HEK293 (cell line): ENCODE data around the gene ING4.
A peak's percentile ranks its signal among the peaks of the same experiment; 100 is the strongest.

ENCODE experiments used
- CTCF ChIA-PET: fragments of 350-600 bp; formaldehyde crosslinking; extraction: SDS; loops from one replicate; lab custom pipeline; 2021; ENCODE audit warnings: antibody characterized with exemption; lab: Yijun Ruan, JAX
- POLR2A ChIA-PET: fragments of 300-600 bp; formaldehyde crosslinking; extraction: SDS; loops from one replicate; lab custom pipeline; 2020; ENCODE audit warnings: antibody characterized with exemption, inconsistent platforms; lab: Yijun Ruan, JAX
- H3K27ac ChIP-seq: fragments of 200-500 bp; sonication (Bioruptor generic); 2 replicates; pipeline ENCODE4 v1.5.1; 2014; ENCODE audit warnings: low read depth, low read length, control low read depth, inconsistent platforms; ENCODE audit errors: extremely low read depth
- H3K36me3 ChIP-seq, 2 experiments: fragments of 200-500 bp in 1 of 2; sonication (Bioruptor generic) in 1 of 2; 1 replicate in 1 of 2; 2 replicates in 1 of 2; pipeline ENCODE4 v1.5.1; 2014 to 2017; ENCODE audit warnings: inconsistent platforms in 2 of 2, low read length in 2 of 2; ENCODE audit not compliant: control insufficient read depth in 2 of 2, insufficient read depth in 1 of 2
- H3K4me1 ChIP-seq: fragments of 200-500 bp; sonication (Bioruptor generic); 2 replicates; pipeline ENCODE4 v1.5.1; 2014; ENCODE audit warnings: mild to moderate bottlenecking, low read length, inconsistent platforms; ENCODE audit not compliant: control insufficient read depth, insufficient read depth
- H3K4me3 ChIP-seq: 2 replicates; pipeline ENCODE4 v1.5.1; 2011; ENCODE audit warnings: low read depth, mild to moderate bottlenecking, control low read depth, low read length, moderate library complexity
- H3K9me3 ChIP-seq: fragments of 200-500 bp; sonication (Bioruptor generic); 2 replicates; pipeline ENCODE4 v1.5.1; 2014; ENCODE audit warnings: low read depth, low read length, inconsistent platforms; ENCODE audit not compliant: control insufficient read depth, insufficient read depth
- KLF16 ChIP-seq: fragments of 450-650 bp; formaldehyde crosslinking; IDR thresholded peaks from 2 replicates; pipeline ENCODE4 v1.5.1; 2017; ENCODE audit warnings: missing biosample characterization, missing genetic modification characterization
- KLF7 ChIP-seq: fragments of 450-650 bp; formaldehyde crosslinking; IDR thresholded peaks from 2 replicates; pipeline ENCODE4 v1.5.1; 2016; ENCODE audit warnings: missing biosample characterization, missing genetic modification characterization, borderline replicate concordance
- KLF9 ChIP-seq: fragments of 450-650 bp; formaldehyde crosslinking; IDR thresholded peaks from 2 replicates; pipeline ENCODE4 v1.5.1; 2016; ENCODE audit warnings: missing biosample characterization, missing genetic modification characterization, low read depth
- PRDM1 ChIP-seq: fragments of 450-650 bp; formaldehyde crosslinking; IDR thresholded peaks from 2 replicates; pipeline ENCODE4; 2016; ENCODE audit warnings: missing biosample characterization, missing genetic modification characterization
- REPIN1 ChIP-seq: fragments of 450-650 bp; formaldehyde crosslinking; IDR thresholded peaks from 2 replicates; pipeline ENCODE4 v1.5.1; 2017; ENCODE audit warnings: missing biosample characterization, missing genetic modification characterization, low read depth
- SALL2 ChIP-seq: fragments of 450-650 bp; formaldehyde crosslinking; IDR thresholded peaks from 2 replicates; pipeline ENCODE4 v1.5.0; 2017; ENCODE audit warnings: missing biosample characterization, mild to moderate bottlenecking, missing genetic modification characterization, borderline replicate concordance
- YY2 ChIP-seq: fragments of 450-650 bp; formaldehyde crosslinking; IDR thresholded peaks from 2 replicates; pipeline ENCODE4 v1.5.1; 2016; ENCODE audit warnings: missing biosample characterization, missing genetic modification characterization
- ZNF138 ChIP-seq: fragments of 450-650 bp; formaldehyde crosslinking; IDR thresholded peaks from 2 replicates; pipeline ENCODE4 v1.5.1; 2016; ENCODE audit warnings: missing biosample characterization, missing genetic modification characterization, borderline replicate concordance
- ZNF214 ChIP-seq: fragments of 450-650 bp; formaldehyde crosslinking; IDR thresholded peaks from 2 replicates; pipeline ENCODE4 v1.5.1; 2017; ENCODE audit warnings: missing biosample characterization, mild to moderate bottlenecking, missing genetic modification characterization, borderline replicate concordance
- ZNF239 ChIP-seq: fragments of 450-650 bp; formaldehyde crosslinking; IDR thresholded peaks from 2 replicates; pipeline ENCODE4 v1.5.1; 2016; ENCODE audit warnings: missing biosample characterization, missing genetic modification characterization
- ZNF354C ChIP-seq: fragments of 450-650 bp; formaldehyde crosslinking; IDR thresholded peaks from 2 replicates; pipeline ENCODE4 v1.5.1; 2016; ENCODE audit warnings: missing biosample characterization, missing genetic modification characterization, low read depth, borderline replicate concordance
- ZNF366 ChIP-seq: fragments of 450-650 bp; formaldehyde crosslinking; conservative IDR thresholded peaks from 2 replicates; pipeline ENCODE4 v1.5.1; 2016; ENCODE audit warnings: missing biosample characterization, missing genetic modification characterization
- ZNF423 ChIP-seq: fragments of 450-650 bp; formaldehyde crosslinking; IDR thresholded peaks from 2 replicates; pipeline ENCODE4 v1.5.1; 2016; ENCODE audit warnings: missing biosample characterization, missing genetic modification characterization
- ZNF571 ChIP-seq: fragments of 450-650 bp; formaldehyde crosslinking; IDR thresholded peaks from 2 replicates; pipeline ENCODE4 v1.5.0; 2017; ENCODE audit warnings: missing biosample characterization, missing genetic modification characterization
- ZNF658 ChIP-seq: fragments of 450-650 bp; formaldehyde crosslinking; IDR thresholded peaks from 2 replicates; pipeline ENCODE4; 2016; ENCODE audit warnings: missing biosample characterization, missing genetic modification characterization
- ZNF664 ChIP-seq: fragments of 450-650 bp; formaldehyde crosslinking; IDR thresholded peaks from 2 replicates; pipeline ENCODE4 v1.5.1; 2016; ENCODE audit warnings: missing biosample characterization, missing genetic modification characterization
- ZNF701 ChIP-seq: fragments of 450-650 bp; formaldehyde crosslinking; IDR thresholded peaks from 2 replicates; pipeline ENCODE4 v1.5.1; 2016; ENCODE audit warnings: missing biosample characterization, missing genetic modification characterization
- ZSCAN23 ChIP-seq: fragments of 450-650 bp; formaldehyde crosslinking; IDR thresholded peaks from 2 replicates; pipeline ENCODE4 v1.5.1; 2016; ENCODE audit warnings: missing biosample characterization, missing genetic modification characterization
- TF ChIP-seq, protein P1 (sequence below): fragments of 450-650 bp; formaldehyde crosslinking; IDR thresholded peaks from 2 replicates; pipeline ENCODE4 v1.5.1; 2017; ENCODE audit warnings: missing biosample characterization, missing genetic modification characterization
- TF ChIP-seq, protein P2 (sequence below): fragments of 450-650 bp; formaldehyde crosslinking; IDR thresholded peaks from 2 replicates; pipeline ENCODE4 v1.5.0; 2017; ENCODE audit warnings: missing biosample characterization, missing genetic modification characterization, borderline replicate concordance
- TF ChIP-seq, protein P3 (sequence below): fragments of 450-650 bp; formaldehyde crosslinking; IDR thresholded peaks from 2 replicates; pipeline ENCODE4 v1.5.1; 2016; ENCODE audit warnings: missing biosample characterization, missing genetic modification characterization, borderline replicate concordance
- TF ChIP-seq, protein P4 (sequence below): fragments of 450-650 bp; formaldehyde crosslinking; IDR thresholded peaks from 2 replicates; pipeline ENCODE4 v1.5.1; 2016; ENCODE audit warnings: missing biosample characterization, missing genetic modification characterization

ING4 gene

DNA sequence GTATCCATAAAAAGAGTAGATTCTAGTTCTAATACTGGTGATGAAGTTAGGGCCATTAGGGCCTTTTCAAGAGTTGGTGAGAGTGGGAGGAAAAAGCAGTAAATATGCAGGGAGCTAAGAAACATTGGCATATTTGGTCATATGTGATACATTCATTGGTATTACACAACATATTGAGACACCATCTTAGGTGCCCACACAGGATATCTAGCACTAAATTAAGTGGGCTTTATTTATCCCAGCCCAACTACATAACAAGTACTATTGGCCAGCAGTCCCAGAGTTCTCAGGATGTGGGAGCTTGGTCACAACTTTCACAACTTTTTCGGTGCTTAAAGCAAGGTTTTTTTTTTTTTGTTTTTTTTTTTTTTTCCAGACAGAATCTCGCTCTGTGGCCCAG, 2.0 kb upstream of the ING4 start (continued):
- TF ChIP-seq, protein P1, sequence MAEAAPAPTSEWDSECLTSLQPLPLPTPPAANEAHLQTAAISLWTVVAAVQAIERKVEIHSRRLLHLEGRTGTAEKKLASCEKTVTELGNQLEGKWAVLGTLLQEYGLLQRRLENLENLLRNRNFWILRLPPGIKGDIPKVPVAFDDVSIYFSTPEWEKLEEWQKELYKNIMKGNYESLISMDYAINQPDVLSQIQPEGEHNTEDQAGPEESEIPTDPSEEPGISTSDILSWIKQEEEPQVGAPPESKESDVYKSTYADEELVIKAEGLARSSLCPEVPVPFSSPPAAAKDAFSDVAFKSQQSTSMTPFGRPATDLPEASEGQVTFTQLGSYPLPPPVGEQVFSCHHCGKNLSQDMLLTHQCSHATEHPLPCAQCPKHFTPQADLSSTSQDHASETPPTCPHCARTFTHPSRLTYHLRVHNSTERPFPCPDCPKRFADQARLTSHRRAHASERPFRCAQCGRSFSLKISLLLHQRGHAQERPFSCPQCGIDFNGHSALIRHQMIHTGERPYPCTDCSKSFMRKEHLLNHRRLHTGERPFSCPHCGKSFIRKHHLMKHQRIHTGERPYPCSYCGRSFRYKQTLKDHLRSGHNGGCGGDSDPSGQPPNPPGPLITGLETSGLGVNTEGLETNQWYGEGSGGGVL = no peak
- TF ChIP-seq PRDM1 (tag by site-specific recombination) = 0 out of 2 replicates have a peak, but pooled peaks have one; percentile 40
- TF ChIP-seq KLF7 (tag by site-specific recombination) = no peak
- TF ChIP-seq ZNF701 (tag by site-specific recombination) = no peak
- 0 out of 2 replicates have a peak, but pooled peaks have one; percentile 22 for TF ChIP-seq ZNF366 (tag by site-specific recombination)
- no peak for TF ChIP-seq ZNF354C (tag by site-specific recombination)
- TF ChIP-seq YY2 (tag by site-specific recombination) = no peak
- TF ChIP-seq ZNF423 (tag by site-specific recombination) = no peak
- TF ChIP-seq ZNF214 = no peak
- TF ChIP-seq, protein P2, sequence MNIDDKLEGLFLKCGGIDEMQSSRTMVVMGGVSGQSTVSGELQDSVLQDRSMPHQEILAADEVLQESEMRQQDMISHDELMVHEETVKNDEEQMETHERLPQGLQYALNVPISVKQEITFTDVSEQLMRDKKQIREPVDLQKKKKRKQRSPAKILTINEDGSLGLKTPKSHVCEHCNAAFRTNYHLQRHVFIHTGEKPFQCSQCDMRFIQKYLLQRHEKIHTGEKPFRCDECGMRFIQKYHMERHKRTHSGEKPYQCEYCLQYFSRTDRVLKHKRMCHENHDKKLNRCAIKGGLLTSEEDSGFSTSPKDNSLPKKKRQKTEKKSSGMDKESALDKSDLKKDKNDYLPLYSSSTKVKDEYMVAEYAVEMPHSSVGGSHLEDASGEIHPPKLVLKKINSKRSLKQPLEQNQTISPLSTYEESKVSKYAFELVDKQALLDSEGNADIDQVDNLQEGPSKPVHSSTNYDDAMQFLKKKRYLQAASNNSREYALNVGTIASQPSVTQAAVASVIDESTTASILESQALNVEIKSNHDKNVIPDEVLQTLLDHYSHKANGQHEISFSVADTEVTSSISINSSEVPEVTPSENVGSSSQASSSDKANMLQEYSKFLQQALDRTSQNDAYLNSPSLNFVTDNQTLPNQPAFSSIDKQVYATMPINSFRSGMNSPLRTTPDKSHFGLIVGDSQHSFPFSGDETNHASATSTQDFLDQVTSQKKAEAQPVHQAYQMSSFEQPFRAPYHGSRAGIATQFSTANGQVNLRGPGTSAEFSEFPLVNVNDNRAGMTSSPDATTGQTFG (tag by site-specific recombination) = no peak
- TF ChIP-seq SALL2 (tag by site-specific recombination) = no peak
- TF ChIP-seq KLF16 (tag by site-specific recombination) = no peak
- no peak for TF ChIP-seq KLF9 (tag by site-specific recombination)

DNA sequence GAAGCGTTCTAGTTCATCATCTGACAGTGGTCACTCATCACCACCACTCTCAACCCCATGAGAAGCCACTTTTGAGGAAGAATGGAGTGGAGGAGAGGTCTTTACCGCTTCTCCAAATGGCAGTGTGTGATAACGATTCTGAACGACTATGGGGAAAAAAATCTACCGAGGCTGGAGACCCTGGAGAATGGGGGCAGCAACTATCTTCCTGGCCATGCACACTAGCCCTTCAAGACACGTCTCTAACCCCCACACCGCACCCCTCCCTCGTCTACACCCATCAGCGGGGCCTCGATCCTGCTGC, 365 bp downstream of the ING4 start:
- peaks cover 7% of the 10 kb centered on the region; the same call in 1 of the 2 replicates for H3K4me1 ChIP-seq
- CTCF ChIA-PET = no interaction called here
- POLR2A ChIA-PET = no interaction called here
- peak overlapping the region; percentile 76 for H3K4me3 ChIP-seq
- H3K36me3 ChIP-seq = peaks cover 12 to 23% of the 10 kb centered on the region in 2 experiments
- H3K27ac ChIP-seq = no peak overlapping the region
- TF ChIP-seq, protein P3, sequence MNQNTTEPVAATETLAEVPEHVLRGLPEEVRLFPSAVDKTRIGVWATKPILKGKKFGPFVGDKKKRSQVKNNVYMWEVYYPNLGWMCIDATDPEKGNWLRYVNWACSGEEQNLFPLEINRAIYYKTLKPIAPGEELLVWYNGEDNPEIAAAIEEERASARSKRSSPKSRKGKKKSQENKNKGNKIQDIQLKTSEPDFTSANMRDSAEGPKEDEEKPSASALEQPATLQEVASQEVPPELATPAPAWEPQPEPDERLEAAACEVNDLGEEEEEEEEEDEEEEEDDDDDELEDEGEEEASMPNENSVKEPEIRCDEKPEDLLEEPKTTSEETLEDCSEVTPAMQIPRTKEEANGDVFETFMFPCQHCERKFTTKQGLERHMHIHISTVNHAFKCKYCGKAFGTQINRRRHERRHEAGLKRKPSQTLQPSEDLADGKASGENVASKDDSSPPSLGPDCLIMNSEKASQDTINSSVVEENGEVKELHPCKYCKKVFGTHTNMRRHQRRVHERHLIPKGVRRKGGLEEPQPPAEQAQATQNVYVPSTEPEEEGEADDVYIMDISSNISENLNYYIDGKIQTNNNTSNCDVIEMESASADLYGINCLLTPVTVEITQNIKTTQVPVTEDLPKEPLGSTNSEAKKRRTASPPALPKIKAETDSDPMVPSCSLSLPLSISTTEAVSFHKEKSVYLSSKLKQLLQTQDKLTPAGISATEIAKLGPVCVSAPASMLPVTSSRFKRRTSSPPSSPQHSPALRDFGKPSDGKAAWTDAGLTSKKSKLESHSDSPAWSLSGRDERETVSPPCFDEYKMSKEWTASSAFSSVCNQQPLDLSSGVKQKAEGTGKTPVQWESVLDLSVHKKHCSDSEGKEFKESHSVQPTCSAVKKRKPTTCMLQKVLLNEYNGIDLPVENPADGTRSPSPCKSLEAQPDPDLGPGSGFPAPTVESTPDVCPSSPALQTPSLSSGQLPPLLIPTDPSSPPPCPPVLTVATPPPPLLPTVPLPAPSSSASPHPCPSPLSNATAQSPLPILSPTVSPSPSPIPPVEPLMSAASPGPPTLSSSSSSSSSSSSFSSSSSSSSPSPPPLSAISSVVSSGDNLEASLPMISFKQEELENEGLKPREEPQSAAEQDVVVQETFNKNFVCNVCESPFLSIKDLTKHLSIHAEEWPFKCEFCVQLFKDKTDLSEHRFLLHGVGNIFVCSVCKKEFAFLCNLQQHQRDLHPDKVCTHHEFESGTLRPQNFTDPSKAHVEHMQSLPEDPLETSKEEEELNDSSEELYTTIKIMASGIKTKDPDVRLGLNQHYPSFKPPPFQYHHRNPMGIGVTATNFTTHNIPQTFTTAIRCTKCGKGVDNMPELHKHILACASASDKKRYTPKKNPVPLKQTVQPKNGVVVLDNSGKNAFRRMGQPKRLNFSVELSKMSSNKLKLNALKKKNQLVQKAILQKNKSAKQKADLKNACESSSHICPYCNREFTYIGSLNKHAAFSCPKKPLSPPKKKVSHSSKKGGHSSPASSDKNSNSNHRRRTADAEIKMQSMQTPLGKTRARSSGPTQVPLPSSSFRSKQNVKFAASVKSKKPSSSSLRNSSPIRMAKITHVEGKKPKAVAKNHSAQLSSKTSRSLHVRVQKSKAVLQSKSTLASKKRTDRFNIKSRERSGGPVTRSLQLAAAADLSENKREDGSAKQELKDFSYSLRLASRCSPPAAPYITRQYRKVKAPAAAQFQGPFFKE (tag by site-specific recombination) = peak; percentile 40; the same call in 1 of the 2 replicates
- TF ChIP-seq, protein P1 = peak; percentile 9; the same call in 1 of the 2 replicates
- TF ChIP-seq ZNF571 (tag by site-specific recombination) (no peak), ZNF239 (no peak), ZNF658 (tag by site-specific recombination) (no peak), ZNF664 (tag by site-specific recombination) (no peak), ZNF138 (tag by site-specific recombination) (no peak), REPIN1 (tag by site-specific recombination) (no peak), ZSCAN23 (tag by site-specific recombination) (0 out of 2 replicates have a peak, but pooled peaks have one; percentile 31)
- TF ChIP-seq, protein P4, sequence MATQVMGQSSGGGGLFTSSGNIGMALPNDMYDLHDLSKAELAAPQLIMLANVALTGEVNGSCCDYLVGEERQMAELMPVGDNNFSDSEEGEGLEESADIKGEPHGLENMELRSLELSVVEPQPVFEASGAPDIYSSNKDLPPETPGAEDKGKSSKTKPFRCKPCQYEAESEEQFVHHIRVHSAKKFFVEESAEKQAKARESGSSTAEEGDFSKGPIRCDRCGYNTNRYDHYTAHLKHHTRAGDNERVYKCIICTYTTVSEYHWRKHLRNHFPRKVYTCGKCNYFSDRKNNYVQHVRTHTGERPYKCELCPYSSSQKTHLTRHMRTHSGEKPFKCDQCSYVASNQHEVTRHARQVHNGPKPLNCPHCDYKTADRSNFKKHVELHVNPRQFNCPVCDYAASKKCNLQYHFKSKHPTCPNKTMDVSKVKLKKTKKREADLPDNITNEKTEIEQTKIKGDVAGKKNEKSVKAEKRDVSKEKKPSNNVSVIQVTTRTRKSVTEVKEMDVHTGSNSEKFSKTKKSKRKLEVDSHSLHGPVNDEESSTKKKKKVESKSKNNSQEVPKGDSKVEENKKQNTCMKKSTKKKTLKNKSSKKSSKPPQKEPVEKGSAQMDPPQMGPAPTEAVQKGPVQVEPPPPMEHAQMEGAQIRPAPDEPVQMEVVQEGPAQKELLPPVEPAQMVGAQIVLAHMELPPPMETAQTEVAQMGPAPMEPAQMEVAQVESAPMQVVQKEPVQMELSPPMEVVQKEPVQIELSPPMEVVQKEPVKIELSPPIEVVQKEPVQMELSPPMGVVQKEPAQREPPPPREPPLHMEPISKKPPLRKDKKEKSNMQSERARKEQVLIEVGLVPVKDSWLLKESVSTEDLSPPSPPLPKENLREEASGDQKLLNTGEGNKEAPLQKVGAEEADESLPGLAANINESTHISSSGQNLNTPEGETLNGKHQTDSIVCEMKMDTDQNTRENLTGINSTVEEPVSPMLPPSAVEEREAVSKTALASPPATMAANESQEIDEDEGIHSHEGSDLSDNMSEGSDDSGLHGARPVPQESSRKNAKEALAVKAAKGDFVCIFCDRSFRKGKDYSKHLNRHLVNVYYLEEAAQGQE (tag by site-specific recombination) = no peak
- no peaks in the 10 kb centered on the region for H3K9me3 ChIP-seq
